B cell (primary cell): ENCODE data around the gene IRAK4. TPM values are rescaled to one million over a fixed set of nuclear protein-coding genes. Genes with fewer than 3 reads are reported as not detected.
A peak's percentile ranks its signal among the peaks of the same experiment; 100 is the strongest.

ENCODE experiments used
- ATAC-seq: fragments of 200-7000 bp; cut with Tn5 transposase; one replicate; pipeline ENCODE4 v1.10.0; 2021; ENCODE audit warnings: low read depth, mild to moderate bottlenecking, moderate number of reproducible peaks, moderate library complexity
- CTCF ChIA-PET: fragments of 350-600 bp; sonication (Branson Sonifier 250); formaldehyde crosslinking; loops from one replicate; lab custom pipeline; 2021; ENCODE audit warnings: antibody characterized with exemption, inconsistent platforms; lab: Charles Lee
- POLR2A ChIA-PET: fragments of 350-600 bp; sonication (Branson Sonifier 250); formaldehyde crosslinking; loops from one replicate; lab custom pipeline; 2021; ENCODE audit warnings: antibody characterized with exemption; lab: Charles Lee
- DNase-seq: peaks from one replicate; pipeline ENCODE4 v3.0.0; 2013
- H2AFZ ChIP-seq: 2 replicates; pipeline ENCODE4 v1.6.1; 2012; ENCODE audit warnings: mild to moderate bottlenecking, low read depth, low read length; ENCODE audit not compliant: insufficient read depth, poor library complexity, severe bottlenecking
- H3K27ac ChIP-seq, 2 donors: 1 replicate in 1 of 2; 2 replicates in 1 of 2; pipeline ENCODE4 v1.5.1; 2012 to 2013; ENCODE audit warnings: low read length in 2 of 2, mild to moderate bottlenecking in 2 of 2, moderate library complexity in 1 of 2
- H3K27me3 ChIP-seq, 4 experiments: fragments of 200-600 bp in 1 of 4; sonication (generic) in 1 of 4; replicated peaks in 1 of 4; 1 replicate in 2 of 4; 2 replicates in 2 of 4; pipeline versions ENCODE4 v1.6.1 to v1.7.0; 2013 to 2016; ENCODE audit warnings: low read length in 3 of 4, mild to moderate bottlenecking in 2 of 4, mixed read lengths in 1 of 4, moderate library complexity in 1 of 4; ENCODE audit not compliant: insufficient read depth in 4 of 4, control insufficient read depth in 3 of 4; ENCODE audit errors: control extremely low read depth in 1 of 4
- H3K36me3 ChIP-seq, 2 experiments: replicated peaks in 1 of 2; 1 replicate in 1 of 2; 2 replicates in 1 of 2; pipeline versions ENCODE4 v1.6.1 to v1.7.1; 2013; ENCODE audit warnings: low read length in 1 of 2; ENCODE audit not compliant: insufficient read depth in 2 of 2, control insufficient read depth in 1 of 2; ENCODE audit errors: control extremely low read depth in 1 of 2, extremely low read depth in 1 of 2
- H3K4me1 ChIP-seq, 2 donors: fragments of 200-600 bp in 1 of 2; sonication (generic) in 1 of 2; 1 replicate in 1 of 2; 2 replicates in 1 of 2; pipeline versions ENCODE4 v1.5.1 to v1.6.1; 2013 to 2017; ENCODE audit warnings: low read length in 2 of 2; ENCODE audit not compliant: control insufficient read depth in 2 of 2, insufficient read depth in 2 of 2
- H3K4me2 ChIP-seq: replicated peaks from 2 replicates; pipeline ENCODE3; 2012; ENCODE audit warnings: mild to moderate bottlenecking, low read depth, low read length; ENCODE audit not compliant: poor library complexity, severe bottlenecking
- H3K4me3 ChIP-seq, 5 experiments: fragments of 200-600 bp in 1 of 5; sonication (generic) in 1 of 5; 1 replicate in 3 of 5; 2 replicates in 2 of 5; pipeline versions ENCODE4 v1.5.1 to v1.7.0; 2011 to 2016; ENCODE audit warnings: low read length in 4 of 5, mild to moderate bottlenecking in 4 of 5, low read depth in 2 of 5, control low read depth in 1 of 5, moderate library complexity in 1 of 5; ENCODE audit not compliant: insufficient read depth in 1 of 5; ENCODE audit errors: control extremely low read depth in 1 of 5, extremely low read depth in 1 of 5
- H3K79me2 ChIP-seq: fragments of 200-600 bp; sonication (generic); one replicate; pipeline ENCODE4 v1.6.0; 2016; ENCODE audit warnings: low read length; ENCODE audit not compliant: control insufficient read depth, insufficient read depth
- H3K9ac ChIP-seq: fragments of 200-600 bp; sonication (generic); 2 replicates; pipeline ENCODE4 v1.6.1; 2017; ENCODE audit warnings: mild to moderate bottlenecking, low read length, moderate library complexity
- H3K9me3 ChIP-seq, 3 donors: one replicate each; pipeline versions ENCODE4 v1.6.1 to v1.7.1; 2013; ENCODE audit warnings: low read length in 2 of 3; ENCODE audit not compliant: control insufficient read depth in 2 of 3, insufficient read depth in 1 of 3; ENCODE audit errors: control extremely low read depth in 1 of 3
- H4K20me1 ChIP-seq: 2 replicates; pipeline ENCODE4 v1.6.0; 2012; ENCODE audit warnings: mild to moderate bottlenecking, low read length; ENCODE audit not compliant: insufficient read depth, control insufficient read depth, poor library complexity, severe bottlenecking
- H3K27ac Mint-ChIP-seq: one replicate; pipeline ENCODE4 v1.8.0; 2021; ENCODE audit warnings: mixed read lengths
- H3K27me3 Mint-ChIP-seq: one replicate; pipeline ENCODE4 v1.8.0; 2021; ENCODE audit warnings: mixed read lengths
- H3K4me1 Mint-ChIP-seq: one replicate; pipeline ENCODE4 v1.8.0; 2021; ENCODE audit warnings: mixed read lengths
- H3K4me3 Mint-ChIP-seq: one replicate; pipeline ENCODE4 v1.8.0; 2021; ENCODE audit warnings: mixed read lengths
- H3K9me3 Mint-ChIP-seq: one replicate; pipeline ENCODE4 v1.8.0; 2022; ENCODE audit warnings: mixed read lengths; ENCODE audit not compliant: insufficient read depth
- EZH2 ChIP-seq: IDR thresholded peaks from 2 replicates; pipeline ENCODE4 v1.6.1; 2012; ENCODE audit warnings: borderline replicate concordance, low read depth, mild to moderate bottlenecking, moderate library complexity, low read length; ENCODE audit not compliant: insufficient read depth, poor library complexity, severe bottlenecking
- WGBS: methylation state at CpG from one replicate; pipeline ENCODE4 v1.1.5; 2013; ENCODE audit warnings: missing lambda C conversion rate; ENCODE audit not compliant: insufficient coverage; 5-methylcytosine and 5-hydroxymethylcytosine counted together
- intact Hi-C: fragments of 100-400 bp; cut with micrococcal nuclease; formaldehyde crosslinking; loops from one replicate; pipeline ENCODE4 v1.10.0; 2022
- polyA plus RNA-seq: library from polyadenylated mRNA; depleted of rRNA; stranded (reverse); fragments of >200 nt; gene quantifications from 2 replicates; pipeline ENCODE4 v1.2.3, GENCODE V29; 2012
- total RNA-seq, 2 donors: library from RNA; stranded (reverse); fragments of 120-200 nt in 1 of 2; gene quantifications; 1 replicate in 1 of 2; 2 replicates in 1 of 2; pipeline versions ENCODE4 v1.2.3 to v1.2.4, GENCODE V29; 2013 to 2022
- TF ChIP-seq, protein P1 (sequence below): fragments of 200-600 bp; IDR thresholded peaks from one replicate; pipeline ENCODE4 v1.8.0; 2022; ENCODE audit warnings: antibody characterized with exemption, mild to moderate bottlenecking

IRAK4 gene
- total and polyA plus RNA-seq, 2 donors (not counting 1 experiment from before 2014, with no cell fraction given): 36.4 to 47.0 TPM

DNA sequence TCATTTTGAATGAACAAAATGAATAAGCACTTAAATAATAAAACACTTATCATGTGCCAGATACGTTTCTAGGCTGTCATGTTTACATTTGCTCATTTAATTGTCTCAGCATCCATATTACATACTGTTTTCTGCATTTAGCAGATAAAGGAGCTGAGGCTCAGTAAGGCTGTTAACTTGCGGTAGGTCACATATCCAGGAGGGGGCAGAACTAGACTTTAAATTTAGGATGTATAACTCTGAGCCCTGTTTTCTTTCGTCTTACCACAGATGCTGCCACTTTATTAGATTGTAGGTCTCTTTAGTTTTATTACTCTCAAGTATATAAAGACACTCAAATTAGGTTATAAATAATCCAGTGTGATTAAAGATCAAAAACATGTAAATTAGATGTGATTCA, 17.7 kb downstream of the IRAK4 start:
- Mint-ChIP-seq H3K27ac (no peak overlapping the region), H3K27me3 (no peaks in the 10 kb centered on the region), H3K4me1 (no peaks in the 10 kb centered on the region), H3K4me3 (no peak overlapping the region), H3K9me3 (no peaks in the 10 kb centered on the region)
- CTCF ChIA-PET: interaction anchor here (0.6 to 5.8 kb wide), 6 partner anchors 21 to 110 kb away, joined by 3 to 65 read pairs (median 6); no protein-coding TSS in a partner anchor
- no peak overlapping the region for H3K4me2 ChIP-seq
- WGBS: no CpG with 5 or more reads among the region's 3 CpGs
- H3K27ac ChIP-seq: no peak overlapping the region
- no peak overlapping the region for H2AFZ ChIP-seq
- H3K9me3 ChIP-seq: no peaks in the 10 kb centered on the region
- H3K79me2 ChIP-seq: no peaks in the 10 kb centered on the region
- no peaks in the 10 kb centered on the region for H3K4me1 ChIP-seq
- POLR2A ChIA-PET: no interaction called here
- no peak overlapping the region for H3K4me3 ChIP-seq
- ATAC-seq: peak; percentile 43
- TF ChIP-seq, protein P1, sequence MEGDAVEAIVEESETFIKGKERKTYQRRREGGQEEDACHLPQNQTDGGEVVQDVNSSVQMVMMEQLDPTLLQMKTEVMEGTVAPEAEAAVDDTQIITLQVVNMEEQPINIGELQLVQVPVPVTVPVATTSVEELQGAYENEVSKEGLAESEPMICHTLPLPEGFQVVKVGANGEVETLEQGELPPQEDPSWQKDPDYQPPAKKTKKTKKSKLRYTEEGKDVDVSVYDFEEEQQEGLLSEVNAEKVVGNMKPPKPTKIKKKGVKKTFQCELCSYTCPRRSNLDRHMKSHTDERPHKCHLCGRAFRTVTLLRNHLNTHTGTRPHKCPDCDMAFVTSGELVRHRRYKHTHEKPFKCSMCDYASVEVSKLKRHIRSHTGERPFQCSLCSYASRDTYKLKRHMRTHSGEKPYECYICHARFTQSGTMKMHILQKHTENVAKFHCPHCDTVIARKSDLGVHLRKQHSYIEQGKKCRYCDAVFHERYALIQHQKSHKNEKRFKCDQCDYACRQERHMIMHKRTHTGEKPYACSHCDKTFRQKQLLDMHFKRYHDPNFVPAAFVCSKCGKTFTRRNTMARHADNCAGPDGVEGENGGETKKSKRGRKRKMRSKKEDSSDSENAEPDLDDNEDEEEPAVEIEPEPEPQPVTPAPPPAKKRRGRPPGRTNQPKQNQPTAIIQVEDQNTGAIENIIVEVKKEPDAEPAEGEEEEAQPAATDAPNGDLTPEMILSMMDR: peak; percentile 52
- TF ChIP-seq EZH2: no peak
- intact Hi-C loops: no loop called here
- no peak overlapping the region for H3K9ac ChIP-seq
- peaks cover 18 to 79% of the 10 kb centered on the region in 2 experiments for H3K36me3 ChIP-seq
- H3K27me3 ChIP-seq: no peaks in the 10 kb centered on the region
- no peaks in the 10 kb centered on the region for H4K20me1 ChIP-seq
- DNase-seq: peak; percentile 41

DNA sequence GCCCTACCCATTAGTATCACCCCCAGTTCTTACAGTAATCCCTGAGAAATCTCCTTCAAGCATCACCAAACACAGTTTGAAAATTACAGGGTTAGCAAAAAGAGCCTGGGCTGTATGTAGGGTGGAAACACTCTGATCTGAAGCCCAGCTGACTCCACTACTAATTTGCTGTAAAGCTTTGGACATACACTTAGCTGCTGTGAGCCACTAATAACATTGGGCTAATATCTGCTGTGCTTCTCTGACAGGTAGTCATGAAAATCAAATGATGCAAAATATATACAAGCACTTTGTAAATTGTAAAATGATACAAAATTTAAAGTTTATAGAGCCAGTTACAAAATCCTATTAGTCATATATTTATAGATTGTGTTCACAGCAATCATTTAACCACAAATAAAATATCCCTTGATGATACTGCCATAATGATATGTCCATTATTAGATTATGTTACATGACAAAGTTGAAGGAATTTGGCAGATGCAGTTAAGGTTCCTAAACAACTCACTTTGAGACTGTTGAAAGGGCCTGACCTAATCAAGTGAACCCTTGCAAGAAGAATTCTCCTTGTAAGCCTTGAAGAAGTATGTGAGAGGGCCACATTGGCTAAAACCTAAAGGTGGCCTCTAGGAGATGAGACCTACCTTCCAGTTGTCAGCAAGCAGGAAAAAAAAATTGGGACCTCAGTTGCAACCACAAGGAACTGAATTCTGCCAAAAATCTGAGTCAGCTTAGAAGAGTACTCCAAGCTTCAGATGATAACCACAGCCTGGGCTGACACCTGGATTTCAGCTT, 28.3 kb downstream of the IRAK4 start:
- ChIA-PET POLR2A (no interaction called here), CTCF (interaction anchor here (0.9 kb wide), 1 partner anchor 9 kb away, joined by 3 read pairs; no protein-coding TSS in a partner anchor)
- Mint-ChIP-seq H3K9me3 (no peaks in the 10 kb centered on the region), H3K27ac (no peak overlapping the region), H3K4me3 (no peak overlapping the region), H3K4me1 (peaks cover 3% of the 10 kb centered on the region), H3K27me3 (no peaks in the 10 kb centered on the region)
- peaks cover 13 to 51% of the 10 kb centered on the region in 2 experiments for H3K36me3 ChIP-seq
- H3K4me3 ChIP-seq: no peak overlapping the region
- intact Hi-C loops: no loop called here
- H3K27ac ChIP-seq: no peak overlapping the region
- H2AFZ ChIP-seq: no peak overlapping the region
- no peak overlapping the region for H3K9ac ChIP-seq
- no peaks in the 10 kb centered on the region for H3K4me1 ChIP-seq
- ATAC-seq: no peak
- H3K27me3 ChIP-seq: no peaks in the 10 kb centered on the region
- TF ChIP-seq, protein P1: no peak
- no peak for TF ChIP-seq EZH2
- H3K79me2 ChIP-seq: no peaks in the 10 kb centered on the region
- DNase-seq: no peak
- no peaks in the 10 kb centered on the region for H3K9me3 ChIP-seq
- no peaks in the 10 kb centered on the region for H4K20me1 ChIP-seq
- no peak overlapping the region for H3K4me2 ChIP-seq
